AG10803 (cell line): ENCODE data around the gene PXYLP1.

Experiments used
- DNase-seq: peaks from one replicate; pipeline ENCODE4 v3.0.0; 2010; ENCODE audit warnings: low read depth
- H3K4me3 ChIP-seq: 2 replicates; pipeline ENCODE4 v1.5.1; 2011; ENCODE audit warnings: mild to moderate bottlenecking, low read length, control low read depth
- CTCF ChIP-seq: conservative IDR thresholded peaks from 2 replicates; pipeline ENCODE4 v1.5.1; 2011; ENCODE audit warnings: mild to moderate bottlenecking, low read length, control low read depth, inconsistent platforms

Gene PXYLP1

GRCh38 chr3:141272906-141273662 is 41.5 kb downstream of the PXYLP1 start:
- no peak for DNase-seq
- no peak overlapping the region for H3K4me3 ChIP-seq
- TF ChIP-seq CTCF: no peak

GRCh38 chr3:141273700-141274410 is 42.2 kb downstream of the PXYLP1 start:
- TF ChIP-seq CTCF: no peak
- H3K4me3 ChIP-seq: no peak overlapping the region
- no peak for DNase-seq

- TF ChIP-seq CTCF: no peak
- no peak for DNase-seq
- H3K4me3 ChIP-seq: no peak overlapping the region
Observed at GRCh38 chr3:141274411-141275031, 42.9 kb downstream of the PXYLP1 start.

- DNase-seq: peak; percentile 33
- TF ChIP-seq CTCF: no peak
- no peak overlapping the region for H3K4me3 ChIP-seq
Observed at GRCh38 chr3:141275032-141275422, 43.4 kb downstream of the PXYLP1 start.

- no peak for TF ChIP-seq CTCF
- H3K4me3 ChIP-seq: no peak overlapping the region
- no peak for DNase-seq
Observed at GRCh38 chr3:141275511-141275910, 43.9 kb downstream of the PXYLP1 start.

- H3K4me3 ChIP-seq: no peak overlapping the region
- no peak for TF ChIP-seq CTCF
- DNase-seq: no peak
Observed at GRCh38 chr3:141275973-141276372, 44.3 kb downstream of the PXYLP1 start.
